H1 (cell line): ENCODE data around the gene ABLIM1. TPM values are rescaled to one million over a fixed set of nuclear protein-coding genes. Genes with fewer than 3 reads are reported as not detected.

Source experiments
- CTCF ChIA-PET: fragments of 300-600 bp; sonication (Branson Sonifier 250); formaldehyde crosslinking; loops from one replicate; lab custom pipeline; 2021; ENCODE audit not compliant: partially characterized antibody; lab: Charles Lee
- POLR2A ChIA-PET: fragments of 300-600 bp; sonication (Branson Sonifier 250); formaldehyde crosslinking; loops from one replicate; lab custom pipeline; 2021; ENCODE audit warnings: inconsistent platforms; ENCODE audit not compliant: partially characterized antibody; lab: Charles Lee
- DNase-seq, 2 experiments: peaks; one replicate each; pipeline versions ENCODE4 v3.0.0 to v3.0.0-alpha.2; 2010 to 2022; ENCODE audit warnings: low spot score in 2 of 2, low read depth in 1 of 2, mixed read lengths in 1 of 2
- FAIRE-seq: peaks from 2 replicates; lab custom pipeline; 2011; peaks lifted over from hg19 to GRCh38; lab: Jason Lieb, UNC
- H2AFZ ChIP-seq: 2 replicates; pipeline ENCODE4 v1.8.1; 2012; ENCODE audit warnings: low read length, inconsistent platforms
- H2AK5ac ChIP-seq: 2 replicates; pipeline ENCODE4 v1.6.1; 2013; ENCODE audit warnings: low read depth, low read length
- H2BK120ac ChIP-seq: replicated peaks from 2 replicates; pipeline ENCODE3; 2013; ENCODE audit warnings: low read depth, low read length, inconsistent platforms
- H2BK12ac ChIP-seq: 2 replicates; pipeline ENCODE4 v1.6.1; 2013; ENCODE audit warnings: low read depth, low read length
- H2BK15ac ChIP-seq: 2 replicates; pipeline ENCODE4 v1.6.1; 2013; ENCODE audit warnings: low read length
- H2BK20ac ChIP-seq: 2 replicates; pipeline ENCODE4 v1.6.1; 2013; ENCODE audit warnings: low read length
- H2BK5ac ChIP-seq: 2 replicates; pipeline ENCODE4 v1.6.1; 2013; ENCODE audit warnings: low read depth, low read length
- H3K14ac ChIP-seq: 2 replicates; pipeline ENCODE4 v1.6.1; 2013; ENCODE audit warnings: inconsistent platforms; ENCODE audit not compliant: insufficient read length
- H3K18ac ChIP-seq: 2 replicates; pipeline ENCODE4 v1.6.1; 2013; ENCODE audit warnings: low read length; ENCODE audit errors: extremely low read depth
- H3K23ac ChIP-seq: 2 replicates; pipeline ENCODE4 v1.6.1; 2013; ENCODE audit warnings: inconsistent platforms; ENCODE audit not compliant: insufficient read length
- H3K23me2 ChIP-seq: 2 replicates; pipeline ENCODE4 v1.6.1; 2013; ENCODE audit warnings: low read depth, low read length
- H3K27ac ChIP-seq: 2 replicates; pipeline ENCODE4 v1.6.1; 2011; ENCODE audit warnings: low read depth, low read length, inconsistent platforms
- H3K27me3 ChIP-seq, 4 experiments: replicated peaks in 1 of 4; 1 replicate in 1 of 4; 2 replicates in 3 of 4; pipeline versions ENCODE4 v1.6.1 to v1.8.1; 2011 to 2013; ENCODE audit warnings: low read length in 3 of 4, mild to moderate bottlenecking in 3 of 4, inconsistent platforms in 2 of 4, mixed read lengths in 2 of 4, moderate library complexity in 1 of 4; ENCODE audit not compliant: control insufficient read depth in 3 of 4, insufficient read depth in 3 of 4; ENCODE audit errors: extremely low read depth in 1 of 4
- H3K36me3 ChIP-seq, 4 experiments: 2 replicates each; pipeline versions ENCODE4 v1.6.1 to v1.8.1; 2011 to 2013; ENCODE audit warnings: mild to moderate bottlenecking in 4 of 4, low read length in 3 of 4, moderate library complexity in 2 of 4, control low read depth in 1 of 4, inconsistent platforms in 1 of 4; ENCODE audit not compliant: insufficient read depth in 4 of 4, control insufficient read depth in 2 of 4
- H3K4ac ChIP-seq: replicated peaks from 2 replicates; pipeline ENCODE3; 2013; ENCODE audit warnings: low read length, low read depth, mixed read lengths, inconsistent platforms; ENCODE audit not compliant: insufficient read length
- H3K4me1 ChIP-seq, 4 experiments: replicated peaks in 1 of 4; 1 replicate in 1 of 4; 2 replicates in 3 of 4; pipeline versions ENCODE4 v1.6.1 to v1.8.1; 2011 to 2013; ENCODE audit warnings: low read length in 3 of 4, inconsistent platforms in 2 of 4, mixed read lengths in 1 of 4; ENCODE audit not compliant: insufficient read depth in 4 of 4, control insufficient read depth in 3 of 4
- H3K4me2 ChIP-seq, 2 experiments: 2 replicates each; pipeline versions ENCODE4 v1.6.1 to v1.8.1; 2011 to 2013; ENCODE audit warnings: low read depth in 2 of 2, low read length in 2 of 2, control low read depth in 1 of 2, inconsistent platforms in 1 of 2, mild to moderate bottlenecking in 1 of 2; ENCODE audit not compliant: insufficient read depth in 1 of 2
- H3K4me3 ChIP-seq, 4 experiments: fragments of 200-600, 300-600 bp in 1 of 4; sonication (generic), shearing (Covaris generic), sonication (Bioruptor Twin) in 1 of 4; 2 replicates each; pipeline versions ENCODE4 v1.5.1 to v1.8.1; 2011 to 2016; ENCODE audit warnings: low read length in 4 of 4, low read depth in 3 of 4, control low read depth in 2 of 4, inconsistent platforms in 2 of 4, mild to moderate bottlenecking in 2 of 4, mixed read lengths in 1 of 4, moderate library complexity in 1 of 4; ENCODE audit not compliant: insufficient read depth in 2 of 4; ENCODE audit errors: extremely low read depth in 1 of 4
- H3K56ac ChIP-seq: replicated peaks from 2 replicates; pipeline ENCODE3; 2013; ENCODE audit warnings: low read depth, mild to moderate bottlenecking, mixed read lengths, low read length, inconsistent platforms; ENCODE audit not compliant: insufficient read length
- H3K79me1 ChIP-seq: 2 replicates; pipeline ENCODE4 v1.6.1; 2013; ENCODE audit warnings: low read depth, low read length, control low read depth
- H3K79me2 ChIP-seq, 2 experiments: 2 replicates each; pipeline versions ENCODE4 v1.6.1 to v1.8.1; 2012 to 2013; ENCODE audit warnings: low read length in 2 of 2, mild to moderate bottlenecking in 2 of 2, inconsistent platforms in 1 of 2; ENCODE audit not compliant: insufficient read depth in 2 of 2, control insufficient read depth in 1 of 2
- H3K9ac ChIP-seq, 4 experiments: replicated peaks in 1 of 4; 1 replicate in 1 of 4; 2 replicates in 3 of 4; pipeline versions ENCODE4 v1.6.1 to v1.8.1; 2011 to 2013; ENCODE audit warnings: low read depth in 3 of 4, low read length in 3 of 4, control low read depth in 2 of 4, mild to moderate bottlenecking in 2 of 4, moderate library complexity in 2 of 4, inconsistent platforms in 1 of 4; ENCODE audit errors: extremely low read depth in 1 of 4
- H3K9me3 ChIP-seq, 2 experiments: 2 replicates each; pipeline versions ENCODE4 v1.6.1 to v1.8.1; 2012 to 2013; ENCODE audit warnings: mild to moderate bottlenecking in 2 of 2, moderate library complexity in 2 of 2, control low read depth in 1 of 2, inconsistent platforms in 1 of 2, low read depth in 1 of 2, low read length in 1 of 2, mixed read lengths in 1 of 2; ENCODE audit not compliant: insufficient read depth in 2 of 2
- H4K20me1 ChIP-seq, 2 experiments: replicated peaks in 1 of 2; 2 replicates each; pipeline versions ENCODE3 to v1.8.1; 2011 to 2013; ENCODE audit warnings: inconsistent platforms in 2 of 2, low read length in 2 of 2, mild to moderate bottlenecking in 1 of 2; ENCODE audit not compliant: insufficient read depth in 2 of 2, control insufficient read depth in 1 of 2
- H4K5ac ChIP-seq: 2 replicates; pipeline ENCODE4 v1.6.1; 2013; ENCODE audit warnings: low read length, low read depth, mixed read lengths, inconsistent platforms; ENCODE audit not compliant: insufficient read length
- H4K8ac ChIP-seq: 2 replicates; pipeline ENCODE4 v1.8.0; 2013; ENCODE audit warnings: mild to moderate bottlenecking, moderate library complexity, low read length, inconsistent platforms; ENCODE audit not compliant: insufficient read depth; ENCODE audit errors: extremely low read depth
- H4K91ac ChIP-seq: replicated peaks from 2 replicates; pipeline ENCODE3; 2013; ENCODE audit warnings: low read length, mixed read lengths, inconsistent platforms; ENCODE audit not compliant: insufficient read length
- BCL11A ChIP-seq, 2 experiments: IDR thresholded peaks; one replicate each; pipeline ENCODE4 v1.6.1; 2011; ENCODE audit warnings: low read depth in 2 of 2, low read length in 2 of 2, mild to moderate bottlenecking in 2 of 2
- CBX8 ChIP-seq: fragments of 300-800, 300-1000 bp; sonication (generic); IDR thresholded peaks from 2 replicates; pipeline ENCODE4 v1.7.1; 2016; ENCODE audit warnings: low read depth, low read length, borderline replicate concordance
- GTF2F1 ChIP-seq: IDR thresholded peaks from 2 replicates; pipeline ENCODE4 v1.6.1; 2012; ENCODE audit warnings: low read depth, low read length, improper control_type of control experiment, borderline replicate concordance
- POLR2A ChIP-seq, 2 experiments: IDR thresholded peaks; 1 replicate in 1 of 2; 2 replicates in 1 of 2; pipeline ENCODE4 v1.6.1; 2011; ENCODE audit warnings: low read depth in 2 of 2, low read length in 2 of 2, mild to moderate bottlenecking in 2 of 2; ENCODE audit errors: control extremely low read depth in 1 of 2
- SUZ12 ChIP-seq: fragments of 200-600 bp; sonication (generic); IDR thresholded peaks from 2 replicates; pipeline ENCODE4 v1.6.1; 2012; ENCODE audit warnings: mild to moderate bottlenecking, inconsistent platforms, low read length, moderate library complexity, mixed read lengths
- TAF7 ChIP-seq: optimal IDR thresholded peaks from 2 replicates; pipeline ENCODE3; 2011; ENCODE audit warnings: low read depth, mild to moderate bottlenecking, inconsistent platforms, low read length, moderate library complexity, borderline replicate concordance
- TBP ChIP-seq: IDR thresholded peaks from 2 replicates; pipeline ENCODE4 v1.6.1; 2011; ENCODE audit warnings: low read depth, low read length, improper control_type of control experiment
- WGBS, 2 experiments: shearing (Covaris generic) in 1 of 2; methylation state at CpG; one replicate each; pipeline versions ENCODE4 v1.1.6 to v1.1.7; 2013 to 2015; ENCODE audit warnings: low lambda C conversion rate in 2 of 2, mixed read lengths in 2 of 2, inconsistent platforms in 1 of 2, low coverage in 1 of 2, missing lambda C conversion rate in 1 of 2; ENCODE audit not compliant: insufficient replicate concordance in 2 of 2, insufficient coverage in 1 of 2, insufficient read length in 1 of 2; ENCODE audit errors: extremely low coverage in 1 of 2, missing lambda C conversion rate in 1 of 2; 5-methylcytosine and 5-hydroxymethylcytosine counted together
- polyA plus RNA-seq, 7 experiments: library from polyadenylated mRNA; depleted of rRNA in 3 of 7; stranded (reverse) in 5 of 7; unstranded in 2 of 7; fragments of >200 nt in 5 of 7; fragments of 200-250 nt in 2 of 7; gene quantifications; 1 replicate in 5 of 7; 2 replicates in 1 of 7; 4 replicates in 1 of 7; pipeline versions ENCODE4 v1.2.1 to v1.2.3, GENCODE V29; 2011 to 2013; ENCODE audit warnings: missing spikeins in 2 of 7, mixed read lengths in 2 of 7
- total RNA-seq: library from RNA; stranded (reverse); fragmentation: NEBNext Ultra II Directional; extraction: Animal tissue kit (Norgen Biotek cat#: 25700); gene quantifications from 2 replicates; pipeline ENCODE4 v1.2.1, GENCODE V29; 2021

The ABLIM1 gene
- total and polyA plus RNA-seq, 2 of the 8 experiments (the other 6 are each of a cell fraction or from before 2014, with no cell fraction given): 51.2 to 51.7 TPM

DNA sequence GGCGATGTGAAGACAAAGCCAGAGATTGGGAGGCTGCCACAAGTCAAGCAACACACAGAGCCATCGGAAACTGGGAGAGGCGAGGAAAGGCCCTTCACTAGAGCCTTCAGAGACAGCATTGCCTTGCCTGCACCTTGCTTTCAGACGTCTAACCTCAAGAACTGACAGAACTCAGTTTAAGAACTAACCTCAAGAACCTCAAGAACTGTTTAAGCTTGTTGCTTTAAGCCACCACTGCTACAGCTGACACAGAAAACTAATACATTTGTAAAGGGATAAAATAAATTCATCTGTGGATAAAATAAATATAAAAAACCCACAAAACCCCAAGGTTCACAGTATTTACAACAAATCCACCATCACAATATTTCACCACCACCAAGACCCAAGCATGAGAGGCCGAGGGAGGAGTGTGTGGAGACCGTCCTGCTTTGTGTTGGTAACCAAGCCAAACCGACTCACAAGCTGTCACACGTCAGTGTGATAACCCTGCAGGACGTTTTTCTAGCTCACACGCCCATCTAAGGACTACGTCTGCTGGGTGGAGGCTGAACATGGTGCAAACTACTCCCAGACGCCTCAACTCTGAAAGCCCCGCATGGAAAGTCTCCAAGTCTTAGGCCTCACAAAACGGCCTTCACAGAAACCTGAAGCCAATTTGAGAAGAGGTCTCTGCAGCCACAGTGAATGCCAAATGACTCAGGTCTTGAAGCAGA, 116.8 kb downstream of the ABLIM1 start:
- no peak overlapping the region for H4K8ac ChIP-seq
- no peak overlapping the region for H3K14ac ChIP-seq
- H3K27ac ChIP-seq: no peak overlapping the region
- no peak overlapping the region for H2AFZ ChIP-seq
- H3K18ac ChIP-seq: no peak overlapping the region
- H4K5ac ChIP-seq: no peak overlapping the region
- H3K79me1 ChIP-seq: no peaks in the 10 kb centered on the region
- no peaks in the 10 kb centered on the region for H4K20me1 ChIP-seq
- WGBS, 2 experiments: 75% methylated on average over 14 of the region's 14 CpGs; no CpG with 5 or more reads in 1 of the 2 experiments
- no peaks in the 10 kb centered on the region for H3K79me2 ChIP-seq
- H2BK12ac ChIP-seq: no peak overlapping the region
- DNase-seq: no peak
- 0 out of 2 replicates have a peak overlapping the region, but pooled peaks have one; percentile 48 for H2BK20ac ChIP-seq
- no peak overlapping the region for H3K56ac ChIP-seq
- H2BK5ac ChIP-seq: no peak overlapping the region; the same call in 1 of the 2 replicates
- H3K23me2 ChIP-seq: no peaks in the 10 kb centered on the region
- no peak overlapping the region for H4K91ac ChIP-seq
- peaks cover 0 to 10% (median 0%) of the 10 kb centered on the region in 4 experiments; a peak in 3 of 7 replicates for H3K27me3 ChIP-seq
- H3K4me3 ChIP-seq: no peak overlapping the region
- CTCF ChIA-PET: interaction anchor here (0.6 to 6.4 kb wide), 10 partner anchors 9 to 237 kb away, joined by 3 to 48 read pairs (median 4); no protein-coding TSS in a partner anchor
- H2BK15ac ChIP-seq: no peak overlapping the region
- H2BK120ac ChIP-seq: no peak overlapping the region
- POLR2A ChIA-PET: interaction anchor here (1.0 kb wide), 1 partner anchor 9 kb away, joined by 3 read pairs; no protein-coding TSS in a partner anchor
- FAIRE-seq: no peak
- no peak overlapping the region for H3K9ac ChIP-seq
- H2AK5ac ChIP-seq: no peak overlapping the region
- H3K4ac ChIP-seq: no peak overlapping the region
- peaks cover 0 to 3% of the 10 kb centered on the region in 2 experiments; a peak in 1 of 4 replicates for H3K9me3 ChIP-seq
- no peaks in the 10 kb centered on the region for H3K36me3 ChIP-seq
- H3K4me2 ChIP-seq: no peak overlapping the region
- H3K23ac ChIP-seq: no peak overlapping the region
- peaks cover 6 to 11% (median 10%) of the 10 kb centered on the region in 4 experiments for H3K4me1 ChIP-seq
- TF ChIP-seq CBX8 (no peak), BCL11A (IDR thresholded peaks at IDR 0.05; ENCODE audit: low read depth in 2 of 2, low read length in 2 of 2) (no peak), GTF2F1 (no peak), TAF7 (no peak), TBP (no peak), POLR2A (IDR thresholded peaks at IDR 0.05; ENCODE audit: control extremely low read depth in 1 of 2, low read depth in 2 of 2, low read length in 2 of 2) (no peak), SUZ12 (no peak)
